H1 (cell line): ENCODE data around the gene USP3.

Experiments
- CEBPB ChIP-seq: IDR thresholded peaks from 2 replicates; pipeline ENCODE4 v1.6.1; 2012; ENCODE audit warnings: low read depth, low read length
- CTCF ChIP-seq, 3 experiments: IDR thresholded peaks; 1 replicate in 2 of 3; 2 replicates in 1 of 3; pipeline versions ENCODE4 v1.5.1 to v1.6.1; 2011; ENCODE audit warnings: low read length in 3 of 3, mild to moderate bottlenecking in 3 of 3, inconsistent platforms in 2 of 3, low read depth in 1 of 3, moderate library complexity in 1 of 3; ENCODE audit not compliant: insufficient read depth in 1 of 3; ENCODE audit errors: control extremely low read depth in 1 of 3
- EP300 ChIP-seq, 2 experiments: IDR thresholded peaks; 1 replicate in 1 of 2; 2 replicates in 1 of 2; pipeline ENCODE4 v1.6.1; 2011 to 2012; ENCODE audit warnings: low read depth in 2 of 2, low read length in 2 of 2, mild to moderate bottlenecking in 2 of 2, borderline replicate concordance in 1 of 2, inconsistent platforms in 1 of 2, moderate library complexity in 1 of 2
- EZH2 ChIP-seq: fragments of 200-600 bp; sonication (generic); IDR thresholded peaks from 2 replicates; pipeline ENCODE4 v1.7.1; 2012; ENCODE audit warnings: low read depth, mild to moderate bottlenecking, moderate library complexity, low read length, inconsistent platforms; ENCODE audit not compliant: severe bottlenecking
- JUN ChIP-seq: IDR thresholded peaks from 2 replicates; pipeline ENCODE4 v1.6.1; 2011; ENCODE audit warnings: low read depth, mild to moderate bottlenecking, improper control_type of control experiment, low read length
- MAX ChIP-seq: IDR thresholded peaks from 2 replicates; pipeline ENCODE4 v1.6.1; 2012; ENCODE audit warnings: inconsistent platforms
- POLR2A ChIP-seq, 2 experiments: IDR thresholded peaks; 1 replicate in 1 of 2; 2 replicates in 1 of 2; pipeline ENCODE4 v1.6.1; 2011; ENCODE audit warnings: low read depth in 2 of 2, low read length in 2 of 2, mild to moderate bottlenecking in 2 of 2; ENCODE audit errors: control extremely low read depth in 1 of 2
- RAD21 ChIP-seq, 2 experiments: IDR thresholded peaks in 1 of 2; conservative IDR thresholded peaks in 1 of 2; 2 replicates each; pipeline ENCODE4 v1.6.1; 2011; ENCODE audit warnings: low read depth in 2 of 2, low read length in 2 of 2, improper control_type of control experiment in 1 of 2, inconsistent platforms in 1 of 2, mild to moderate bottlenecking in 1 of 2, moderate library complexity in 1 of 2
- SIN3A ChIP-seq, 2 experiments: IDR thresholded peaks in 1 of 2; conservative IDR thresholded peaks in 1 of 2; 2 replicates each; pipeline ENCODE4 v1.6.1; 2011 to 2012; ENCODE audit warnings: low read length in 2 of 2, improper control_type of control experiment in 1 of 2, low read depth in 1 of 2, mild to moderate bottlenecking in 1 of 2
- SIRT6 ChIP-seq: IDR thresholded peaks from one replicate; pipeline ENCODE4 v1.7.1; 2012; ENCODE audit warnings: low read length, inconsistent platforms

- TF ChIP-seq EZH2, result no peak
- no peak for TF ChIP-seq EP300 (IDR thresholded peaks at IDR 0.05; ENCODE audit: borderline replicate concordance in 1 of 2, low read depth in 2 of 2, low read length in 2 of 2)
- no peak for TF ChIP-seq CTCF (IDR thresholded peaks at IDR 0.05; ENCODE audit: control extremely low read depth in 1 of 3, insufficient read depth in 1 of 3, low read depth in 1 of 3, low read length in 3 of 3)
- TF ChIP-seq RAD21 (IDR thresholded peaks at IDR 0.05 in 1 of 2, conservative IDR thresholded peaks at IDR 0.05 in 1 of 2; ENCODE audit: low read depth in 2 of 2, low read length in 2 of 2), result no peak
- TF ChIP-seq SIN3A (conservative IDR thresholded peaks at IDR 0.05 in 1 of 2, IDR thresholded peaks at IDR 0.05 in 1 of 2; ENCODE audit: low read depth in 1 of 2, low read length in 2 of 2), result no peak
- no peak for TF ChIP-seq MAX
- TF ChIP-seq POLR2A (IDR thresholded peaks at IDR 0.05; ENCODE audit: control extremely low read depth in 1 of 2, low read depth in 2 of 2, low read length in 2 of 2), result no peak
- no peak for TF ChIP-seq JUN
- no peak for TF ChIP-seq SIRT6
- no peak for TF ChIP-seq CEBPB
Observed at GRCh38 chr15:63582179-63582578, 77.8 kb downstream of the USP3 start.
